Loucy (cell line): ENCODE results near the gene MTHFR.
A peak's percentile ranks its signal among the peaks of the same experiment; 100 is the strongest.

Source experiments
- H2AFZ ChIP-seq: fragments of 200-600 bp; sonication (generic); 2 replicates; pipeline ENCODE4 v1.6.0; 2016; ENCODE audit warnings: antibody characterized with exemption, mild to moderate bottlenecking, low read length, moderate library complexity
- H3F3A ChIP-seq: fragments of 200-600 bp; 2 replicates; pipeline ENCODE4 v1.6.0; 2016; ENCODE audit warnings: antibody characterized with exemption, low read depth, mild to moderate bottlenecking
- H3K27me3 ChIP-seq: fragments of 200-600 bp; sonication (generic); 2 replicates; pipeline ENCODE4 v1.6.1; 2014; ENCODE audit warnings: low read length, mild to moderate bottlenecking; ENCODE audit not compliant: insufficient read depth, poor library complexity, severe bottlenecking
- H3K36me3 ChIP-seq: fragments of 200-600 bp; sonication (generic); 2 replicates; pipeline ENCODE4 v1.6.1; 2016; ENCODE audit warnings: low read length; ENCODE audit not compliant: insufficient read depth
- H3K4me1 ChIP-seq: fragments of 200-600 bp; sonication (generic); 2 replicates; pipeline ENCODE4 v1.5.1; 2014; ENCODE audit warnings: low read length, mild to moderate bottlenecking; ENCODE audit not compliant: insufficient read depth, poor library complexity, severe bottlenecking
- H3K4me2 ChIP-seq: fragments of 200-600 bp; sonication (generic); 2 replicates; pipeline ENCODE4 v1.6.0; 2014; ENCODE audit warnings: antibody characterized with exemption, low read length, low read depth, mild to moderate bottlenecking; ENCODE audit not compliant: poor library complexity, severe bottlenecking
- H3K4me3 ChIP-seq: fragments of 200-600 bp; sonication (generic); 2 replicates; pipeline ENCODE4 v1.5.1; 2014; ENCODE audit warnings: low read length, mild to moderate bottlenecking, mixed read lengths; ENCODE audit not compliant: poor library complexity, severe bottlenecking
- H3K79me2 ChIP-seq: fragments of 200-600 bp; sonication (generic); 2 replicates; pipeline ENCODE4 v1.6.1; 2014; ENCODE audit warnings: low read length; ENCODE audit not compliant: insufficient read depth
- H3K9ac ChIP-seq: fragments of 200-600 bp; sonication (generic); 2 replicates; pipeline ENCODE4 v1.6.0; 2014; ENCODE audit warnings: mild to moderate bottlenecking, low read depth, low read length, moderate library complexity; ENCODE audit not compliant: poor library complexity, severe bottlenecking
- H3K9me2 ChIP-seq: fragments of 200-600 bp; sonication (generic); replicated peaks from 2 replicates; pipeline ENCODE4 v1.6.1; 2016; ENCODE audit warnings: low read depth, low read length, mixed read lengths
- H3K9me3 ChIP-seq: fragments of 200-600 bp; sonication (generic); 2 replicates; pipeline ENCODE4 v1.6.1; 2014; ENCODE audit warnings: mild to moderate bottlenecking, antibody characterized with exemption, low read length, low read depth; ENCODE audit not compliant: insufficient read depth
- H4K20me1 ChIP-seq: fragments of 200-600 bp; sonication (generic); 2 replicates; pipeline ENCODE4 v1.6.0; 2014; ENCODE audit warnings: antibody characterized with exemption, low read length, mild to moderate bottlenecking; ENCODE audit not compliant: insufficient read depth, poor library complexity, severe bottlenecking
- CTCF ChIP-seq: fragments of 200-600 bp; sonication (generic); conservative IDR thresholded peaks from 2 replicates; pipeline ENCODE4 v1.5.1; 2014; ENCODE audit warnings: mild to moderate bottlenecking, antibody characterized with exemption, low read length
- EZH2phosphoT487 ChIP-seq: fragments of 200-600 bp; IDR thresholded peaks from 2 replicates; pipeline ENCODE4 v1.6.1; 2018; ENCODE audit warnings: antibody characterized with exemption, mild to moderate bottlenecking, moderate library complexity, borderline replicate concordance

MTHFR gene

GRCh38 chr1:11784993-11785769 is 20.6 kb downstream of the MTHFR start:
- Histone ChIP-seq H3K9me2 (no peaks in the 10 kb centered on the region), H3K27me3 (no peaks in the 10 kb centered on the region), H3K9me3 (no peaks in the 10 kb centered on the region), H3K9ac (no peak overlapping the region), H3K4me2 (no peak overlapping the region), H3K79me2 (no peaks in the 10 kb centered on the region), H3F3A (no peaks in the 10 kb centered on the region), H3K4me1 (no peaks in the 10 kb centered on the region), H2AFZ (no peak overlapping the region), H3K36me3 (no peaks in the 10 kb centered on the region), H4K20me1 (no peaks in the 10 kb centered on the region), H3K4me3 (no peak overlapping the region)
- no peak for TF ChIP-seq EZH2phosphoT487
- peak; percentile 86 for TF ChIP-seq CTCF

DNA sequence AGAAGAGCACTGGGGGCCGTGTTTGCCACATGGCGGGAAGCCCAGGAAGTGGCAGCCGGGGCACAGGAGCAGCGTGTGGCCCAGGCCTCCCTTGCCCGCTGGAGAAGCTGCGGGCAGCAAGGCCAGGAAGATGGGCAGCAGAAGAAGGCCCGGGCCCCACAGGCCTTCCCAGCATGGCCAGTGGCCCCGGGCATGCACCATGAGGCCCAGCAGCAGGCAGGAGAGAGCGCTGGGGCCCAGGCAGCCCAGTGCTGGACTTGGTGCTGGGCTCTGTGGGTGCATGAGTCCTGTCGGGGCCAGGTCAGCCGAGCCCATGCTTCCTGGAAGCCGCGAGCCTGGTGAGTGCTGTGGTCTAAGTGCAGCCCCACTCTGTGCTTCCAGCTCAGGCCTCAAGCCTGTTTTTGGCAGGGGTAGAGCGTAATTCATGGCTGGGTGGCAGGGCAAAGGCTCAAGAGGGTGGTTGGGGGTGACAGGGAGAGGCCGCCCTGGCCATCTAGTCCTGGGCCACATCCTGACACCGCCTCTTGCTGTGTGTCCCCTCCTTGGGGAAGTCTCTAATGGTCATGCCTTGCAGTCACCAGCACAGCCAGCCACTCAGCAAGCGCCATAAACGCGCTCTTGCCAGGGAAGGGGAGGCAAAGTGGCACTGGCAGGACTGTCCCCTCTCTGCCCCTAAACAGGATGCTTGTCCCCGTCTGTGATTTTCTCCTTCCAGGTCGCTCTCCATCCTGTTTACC is 21.3 kb downstream of the MTHFR start:
- no peak for TF ChIP-seq CTCF
- TF ChIP-seq EZH2phosphoT487, result no peak
- no peaks in the 10 kb centered on the region for H3K36me3 ChIP-seq
- no peak overlapping the region for H3K4me2 ChIP-seq
- H3K9me2 ChIP-seq, result no peaks in the 10 kb centered on the region
- H3K4me3 ChIP-seq, result no peak overlapping the region
- H3K4me1 ChIP-seq, result no peaks in the 10 kb centered on the region
- H3K79me2 ChIP-seq, result no peaks in the 10 kb centered on the region
- no peaks in the 10 kb centered on the region for H3F3A ChIP-seq
- no peak overlapping the region for H2AFZ ChIP-seq
- no peaks in the 10 kb centered on the region for H3K27me3 ChIP-seq
- no peaks in the 10 kb centered on the region for H4K20me1 ChIP-seq
- no peaks in the 10 kb centered on the region for H3K9me3 ChIP-seq
- H3K9ac ChIP-seq, result no peak overlapping the region

DNA sequence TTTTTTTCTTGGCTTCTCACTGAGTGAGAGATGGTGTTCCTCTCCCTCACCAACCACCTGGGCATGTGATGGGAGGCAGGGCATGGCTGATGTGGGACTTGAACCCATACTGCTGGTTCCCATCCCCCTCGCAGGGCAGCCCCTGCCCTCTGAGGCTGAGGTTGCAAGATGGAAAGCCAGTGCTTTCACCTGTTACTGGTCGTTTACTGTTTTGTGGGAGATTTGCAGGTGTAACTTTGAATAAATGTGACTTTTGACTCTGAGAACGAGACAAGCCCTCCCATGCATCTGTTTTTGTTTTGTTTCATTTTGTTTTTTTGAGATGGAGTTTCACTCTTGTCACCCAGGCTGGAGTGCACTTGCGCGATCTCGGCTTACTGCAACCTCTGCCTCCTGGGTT is 22.2 kb downstream of the MTHFR start:
- Histone ChIP-seq H2AFZ (no peak overlapping the region), H3F3A (no peaks in the 10 kb centered on the region), H4K20me1 (no peaks in the 10 kb centered on the region), H3K79me2 (no peaks in the 10 kb centered on the region), H3K9me3 (no peaks in the 10 kb centered on the region), H3K9me2 (no peaks in the 10 kb centered on the region), H3K4me1 (no peaks in the 10 kb centered on the region), H3K9ac (no peak overlapping the region), H3K36me3 (no peaks in the 10 kb centered on the region), H3K4me2 (no peak overlapping the region), H3K4me3 (no peak overlapping the region), H3K27me3 (no peaks in the 10 kb centered on the region)
- TF ChIP-seq CTCF, result no peak
- no peak for TF ChIP-seq EZH2phosphoT487
